H1 (cell line): Measurements from ENCODE around the gene GTF3C5. TPM values are rescaled to one million over a fixed set of nuclear protein-coding genes. Genes with fewer than 3 reads are reported as not detected.

Experiments used
- CTCF ChIA-PET: fragments of 300-600 bp; sonication (Branson Sonifier 250); formaldehyde crosslinking; loops from one replicate; lab custom pipeline; 2021; ENCODE audit not compliant: partially characterized antibody; lab: Charles Lee
- POLR2A ChIA-PET: fragments of 300-600 bp; sonication (Branson Sonifier 250); formaldehyde crosslinking; loops from one replicate; lab custom pipeline; 2021; ENCODE audit warnings: inconsistent platforms; ENCODE audit not compliant: partially characterized antibody; lab: Charles Lee
- DNase-seq, 2 experiments: peaks; one replicate each; pipeline versions ENCODE4 v3.0.0 to v3.0.0-alpha.2; 2010 to 2022; ENCODE audit warnings: low spot score in 2 of 2, low read depth in 1 of 2, mixed read lengths in 1 of 2
- FAIRE-seq: peaks from 2 replicates; lab custom pipeline; 2011; peaks lifted over from hg19 to GRCh38; lab: Jason Lieb, UNC
- H2AFZ ChIP-seq: 2 replicates; pipeline ENCODE4 v1.8.1; 2012; ENCODE audit warnings: low read length, inconsistent platforms
- H2AK5ac ChIP-seq: 2 replicates; pipeline ENCODE4 v1.6.1; 2013; ENCODE audit warnings: low read depth, low read length
- H2BK120ac ChIP-seq: replicated peaks from 2 replicates; pipeline ENCODE3; 2013; ENCODE audit warnings: low read depth, low read length, inconsistent platforms
- H2BK12ac ChIP-seq: 2 replicates; pipeline ENCODE4 v1.6.1; 2013; ENCODE audit warnings: low read depth, low read length
- H2BK15ac ChIP-seq: 2 replicates; pipeline ENCODE4 v1.6.1; 2013; ENCODE audit warnings: low read length
- H2BK20ac ChIP-seq: 2 replicates; pipeline ENCODE4 v1.6.1; 2013; ENCODE audit warnings: low read length
- H2BK5ac ChIP-seq: 2 replicates; pipeline ENCODE4 v1.6.1; 2013; ENCODE audit warnings: low read depth, low read length
- H3K14ac ChIP-seq: 2 replicates; pipeline ENCODE4 v1.6.1; 2013; ENCODE audit warnings: inconsistent platforms; ENCODE audit not compliant: insufficient read length
- H3K18ac ChIP-seq: 2 replicates; pipeline ENCODE4 v1.6.1; 2013; ENCODE audit warnings: low read length; ENCODE audit errors: extremely low read depth
- H3K23ac ChIP-seq: 2 replicates; pipeline ENCODE4 v1.6.1; 2013; ENCODE audit warnings: inconsistent platforms; ENCODE audit not compliant: insufficient read length
- H3K23me2 ChIP-seq: 2 replicates; pipeline ENCODE4 v1.6.1; 2013; ENCODE audit warnings: low read depth, low read length
- H3K27ac ChIP-seq: 2 replicates; pipeline ENCODE4 v1.6.1; 2011; ENCODE audit warnings: low read depth, low read length, inconsistent platforms
- H3K27me3 ChIP-seq, 4 experiments: replicated peaks in 1 of 4; 1 replicate in 1 of 4; 2 replicates in 3 of 4; pipeline versions ENCODE4 v1.6.1 to v1.8.1; 2011 to 2013; ENCODE audit warnings: low read length in 3 of 4, mild to moderate bottlenecking in 3 of 4, inconsistent platforms in 2 of 4, mixed read lengths in 2 of 4, moderate library complexity in 1 of 4; ENCODE audit not compliant: control insufficient read depth in 3 of 4, insufficient read depth in 3 of 4; ENCODE audit errors: extremely low read depth in 1 of 4
- H3K36me3 ChIP-seq, 4 experiments: 2 replicates each; pipeline versions ENCODE4 v1.6.1 to v1.8.1; 2011 to 2013; ENCODE audit warnings: mild to moderate bottlenecking in 4 of 4, low read length in 3 of 4, moderate library complexity in 2 of 4, control low read depth in 1 of 4, inconsistent platforms in 1 of 4; ENCODE audit not compliant: insufficient read depth in 4 of 4, control insufficient read depth in 2 of 4
- H3K4ac ChIP-seq: replicated peaks from 2 replicates; pipeline ENCODE3; 2013; ENCODE audit warnings: low read length, low read depth, mixed read lengths, inconsistent platforms; ENCODE audit not compliant: insufficient read length
- H3K4me1 ChIP-seq, 4 experiments: replicated peaks in 1 of 4; 1 replicate in 1 of 4; 2 replicates in 3 of 4; pipeline versions ENCODE4 v1.6.1 to v1.8.1; 2011 to 2013; ENCODE audit warnings: low read length in 3 of 4, inconsistent platforms in 2 of 4, mixed read lengths in 1 of 4; ENCODE audit not compliant: insufficient read depth in 4 of 4, control insufficient read depth in 3 of 4
- H3K4me2 ChIP-seq, 2 experiments: 2 replicates each; pipeline versions ENCODE4 v1.6.1 to v1.8.1; 2011 to 2013; ENCODE audit warnings: low read depth in 2 of 2, low read length in 2 of 2, control low read depth in 1 of 2, inconsistent platforms in 1 of 2, mild to moderate bottlenecking in 1 of 2; ENCODE audit not compliant: insufficient read depth in 1 of 2
- H3K4me3 ChIP-seq, 4 experiments: fragments of 200-600, 300-600 bp in 1 of 4; sonication (generic), shearing (Covaris generic), sonication (Bioruptor Twin) in 1 of 4; 2 replicates each; pipeline versions ENCODE4 v1.5.1 to v1.8.1; 2011 to 2016; ENCODE audit warnings: low read length in 4 of 4, low read depth in 3 of 4, control low read depth in 2 of 4, inconsistent platforms in 2 of 4, mild to moderate bottlenecking in 2 of 4, mixed read lengths in 1 of 4, moderate library complexity in 1 of 4; ENCODE audit not compliant: insufficient read depth in 2 of 4; ENCODE audit errors: extremely low read depth in 1 of 4
- H3K56ac ChIP-seq: replicated peaks from 2 replicates; pipeline ENCODE3; 2013; ENCODE audit warnings: low read depth, mild to moderate bottlenecking, mixed read lengths, low read length, inconsistent platforms; ENCODE audit not compliant: insufficient read length
- H3K79me1 ChIP-seq: 2 replicates; pipeline ENCODE4 v1.6.1; 2013; ENCODE audit warnings: low read depth, low read length, control low read depth
- H3K79me2 ChIP-seq, 2 experiments: 2 replicates each; pipeline versions ENCODE4 v1.6.1 to v1.8.1; 2012 to 2013; ENCODE audit warnings: low read length in 2 of 2, mild to moderate bottlenecking in 2 of 2, inconsistent platforms in 1 of 2; ENCODE audit not compliant: insufficient read depth in 2 of 2, control insufficient read depth in 1 of 2
- H3K9ac ChIP-seq, 4 experiments: replicated peaks in 1 of 4; 1 replicate in 1 of 4; 2 replicates in 3 of 4; pipeline versions ENCODE4 v1.6.1 to v1.8.1; 2011 to 2013; ENCODE audit warnings: low read depth in 3 of 4, low read length in 3 of 4, control low read depth in 2 of 4, mild to moderate bottlenecking in 2 of 4, moderate library complexity in 2 of 4, inconsistent platforms in 1 of 4; ENCODE audit errors: extremely low read depth in 1 of 4
- H3K9me3 ChIP-seq, 2 experiments: 2 replicates each; pipeline versions ENCODE4 v1.6.1 to v1.8.1; 2012 to 2013; ENCODE audit warnings: mild to moderate bottlenecking in 2 of 2, moderate library complexity in 2 of 2, control low read depth in 1 of 2, inconsistent platforms in 1 of 2, low read depth in 1 of 2, low read length in 1 of 2, mixed read lengths in 1 of 2; ENCODE audit not compliant: insufficient read depth in 2 of 2
- H4K20me1 ChIP-seq, 2 experiments: replicated peaks in 1 of 2; 2 replicates each; pipeline versions ENCODE3 to v1.8.1; 2011 to 2013; ENCODE audit warnings: inconsistent platforms in 2 of 2, low read length in 2 of 2, mild to moderate bottlenecking in 1 of 2; ENCODE audit not compliant: insufficient read depth in 2 of 2, control insufficient read depth in 1 of 2
- H4K5ac ChIP-seq: 2 replicates; pipeline ENCODE4 v1.6.1; 2013; ENCODE audit warnings: low read length, low read depth, mixed read lengths, inconsistent platforms; ENCODE audit not compliant: insufficient read length
- H4K8ac ChIP-seq: 2 replicates; pipeline ENCODE4 v1.8.0; 2013; ENCODE audit warnings: mild to moderate bottlenecking, moderate library complexity, low read length, inconsistent platforms; ENCODE audit not compliant: insufficient read depth; ENCODE audit errors: extremely low read depth
- H4K91ac ChIP-seq: replicated peaks from 2 replicates; pipeline ENCODE3; 2013; ENCODE audit warnings: low read length, mixed read lengths, inconsistent platforms; ENCODE audit not compliant: insufficient read length
- KDM5A ChIP-seq: fragments of 200-600 bp; IDR thresholded peaks from 2 replicates; pipeline ENCODE4 v1.7.1; 2012; ENCODE audit warnings: mild to moderate bottlenecking, low read length, inconsistent platforms, mixed read lengths
- NRF1 ChIP-seq: IDR thresholded peaks from 2 replicates; pipeline ENCODE4 v1.6.1; 2011; ENCODE audit warnings: mild to moderate bottlenecking, low read depth, low read length, improper control_type of control experiment
- POLR2AphosphoS5 ChIP-seq: IDR thresholded peaks from 2 replicates; pipeline ENCODE4 v1.6.1; 2011; ENCODE audit warnings: low read depth, low read length
- SP2 ChIP-seq: IDR thresholded peaks from 2 replicates; pipeline ENCODE4 v1.6.1; 2012; ENCODE audit warnings: mild to moderate bottlenecking, low read length, inconsistent platforms
- ZNF274 ChIP-seq: IDR thresholded peaks from 2 replicates; pipeline ENCODE4 v1.7.0; 2012; ENCODE audit warnings: low read length, borderline replicate concordance; ENCODE audit errors: extremely low read depth
- WGBS, 2 experiments: shearing (Covaris generic) in 1 of 2; methylation state at CpG; one replicate each; pipeline versions ENCODE4 v1.1.6 to v1.1.7; 2013 to 2015; ENCODE audit warnings: low lambda C conversion rate in 2 of 2, mixed read lengths in 2 of 2, inconsistent platforms in 1 of 2, low coverage in 1 of 2, missing lambda C conversion rate in 1 of 2; ENCODE audit not compliant: insufficient replicate concordance in 2 of 2, insufficient coverage in 1 of 2, insufficient read length in 1 of 2; ENCODE audit errors: extremely low coverage in 1 of 2, missing lambda C conversion rate in 1 of 2; 5-methylcytosine and 5-hydroxymethylcytosine counted together
- polyA plus RNA-seq, 7 experiments: library from polyadenylated mRNA; depleted of rRNA in 3 of 7; stranded (reverse) in 5 of 7; unstranded in 2 of 7; fragments of >200 nt in 5 of 7; fragments of 200-250 nt in 2 of 7; gene quantifications; 1 replicate in 5 of 7; 2 replicates in 1 of 7; 4 replicates in 1 of 7; pipeline versions ENCODE4 v1.2.1 to v1.2.3, GENCODE V29; 2011 to 2013; ENCODE audit warnings: missing spikeins in 2 of 7, mixed read lengths in 2 of 7
- total RNA-seq: library from RNA; stranded (reverse); fragmentation: NEBNext Ultra II Directional; extraction: Animal tissue kit (Norgen Biotek cat#: 25700); gene quantifications from 2 replicates; pipeline ENCODE4 v1.2.1, GENCODE V29; 2021

Gene GTF3C5
- total and polyA plus RNA-seq, 2 of the 8 experiments (the other 6 are each of a cell fraction or from before 2014, with no cell fraction given) = 78.7 to 87.1 TPM

GRCh38 chr9:133102190-133103021, 71.6 kb downstream of the GTF3C5 start:
- DNase-seq = no peak
- Histone ChIP-seq H2BK15ac (no peak overlapping the region), H3K9me3 (peaks cover 0 to 8% of the 10 kb centered on the region in 2 experiments; a peak in 1 of 4 replicates), H2BK120ac (no peak overlapping the region), H3K23me2 (no peaks in the 10 kb centered on the region), H3K79me1 (no peaks in the 10 kb centered on the region), H3K79me2 (no peaks in the 10 kb centered on the region), H3K27me3 (no peaks in the 10 kb centered on the region), H2AFZ (no peak overlapping the region), H3K14ac (no peak overlapping the region), H3K36me3 (peaks cover 0 to 22% (median 8%) of the 10 kb centered on the region in 4 experiments; a peak in 6 of 8 replicates), H2AK5ac (no peak overlapping the region), H4K5ac (no peak overlapping the region), H4K8ac (no peak overlapping the region), H2BK12ac (no peak overlapping the region), H3K56ac (no peak overlapping the region), H3K4ac (no peak overlapping the region), H3K4me2 (no peak overlapping the region), H3K18ac (no peak overlapping the region), H3K9ac (no peak overlapping the region), H4K91ac (no peak overlapping the region)
- POLR2A ChIA-PET = interaction anchor here (1.8 kb wide), 1 partner anchor 45 kb away, joined by 7 read pairs; no protein-coding TSS in a partner anchor
- FAIRE-seq = no peak
- CTCF ChIA-PET = interaction anchor here (1.0 to 19.3 kb wide), 27 partner anchors 8 to 456 kb away, joined by 3 to 337 read pairs (median 6); partner anchors contain the start of gene RALGDS
- WGBS, 2 experiments = 87% methylated on average over 21 of the region's 21 CpGs; no CpG with 5 or more reads in 1 of the 2 experiments
- no peak for TF ChIP-seq KDM5A
- no peak for TF ChIP-seq ZNF274
- TF ChIP-seq NRF1 = no peak
- no peak for TF ChIP-seq POLR2AphosphoS5
- TF ChIP-seq SP2 = no peak
- TF ChIP-seq, all 59 proteins: peak for 0
- Histone ChIP-seq H3K23ac (no peak overlapping the region), H2BK20ac (no peak overlapping the region), H3K27ac (no peak overlapping the region), H2BK5ac (no peak overlapping the region), H4K20me1 (peaks cover 2 to 11% of the 10 kb centered on the region in 2 experiments), H3K4me3 (no peak overlapping the region), H3K4me1 (peaks cover 0 to 8% (median 3%) of the 10 kb centered on the region in 4 experiments; a peak in 3 of 7 replicates)
